Stomach (tissue), 9 donors: ENCODE measurements around the gene P2RX1. TPM values are rescaled to one million over a fixed set of nuclear protein-coding genes. Genes with fewer than 3 reads are reported as not detected.

Source experiments
- DNase-seq, 2 donors: peaks; one replicate each; pipeline versions ENCODE4 v3.0.0 to v3.0.0-alpha.2; 2013 to 2019
- H3K27ac ChIP-seq, 5 donors: fragments of 200-600 bp in 4 of 5; sonication (generic) in 4 of 5; one replicate each; pipeline ENCODE4 v1.5.1; 2013 to 2019; ENCODE audit warnings: mild to moderate bottlenecking in 1 of 5, moderate library complexity in 1 of 5
- H3K27me3 ChIP-seq, 3 donors: fragments of 200-600 bp; sonication (generic); one replicate each; pipeline ENCODE4 v1.5.1; 2017 to 2019; ENCODE audit warnings: mixed run types in 1 of 3
- H3K36me3 ChIP-seq, 4 donors: fragments of 200-600 bp; sonication (generic); 1 replicate in 3 of 4; 2 replicates in 1 of 4; pipeline ENCODE4 v1.5.1; 2016 to 2019
- H3K4me1 ChIP-seq, 4 donors: fragments of 200-600 bp; sonication (generic); one replicate each; pipeline ENCODE4 v1.5.1; 2016 to 2019
- H3K4me3 ChIP-seq, 4 donors: fragments of 200-600 bp; sonication (generic) in 3 of 4; one replicate each; pipeline ENCODE4 v1.5.1; 2016 to 2019; ENCODE audit warnings: mild to moderate bottlenecking in 1 of 4
- H3K9me3 ChIP-seq, 4 donors: fragments of 200-600 bp; sonication (generic); one replicate each; pipeline ENCODE4 v1.5.1; 2016 to 2019
- EP300 ChIP-seq: sonication (generic); formaldehyde crosslinking; IDR thresholded peaks from one replicate; pipeline ENCODE4 v1.6.1; 2017; ENCODE audit warnings: antibody characterized with exemption
- POLR2A ChIP-seq, 4 donors: fragments of 450-650 bp; IDR thresholded peaks; one replicate each; pipeline ENCODE4 v1.6.1; 2016; ENCODE audit warnings: antibody characterized with exemption in 4 of 4, control low read depth in 2 of 4, mild to moderate bottlenecking in 1 of 4, moderate library complexity in 1 of 4
- POLR2AphosphoS5 ChIP-seq, 3 donors: sonication (generic); formaldehyde crosslinking; IDR thresholded peaks; one replicate each; pipeline ENCODE4 v1.6.1; 2016; ENCODE audit warnings: antibody characterized with exemption in 3 of 3
- WGBS, 5 donors: extraction: QIAGEN DNeasy Blood & Tissue Kit in 3 of 5; methylation state at CpG; one replicate each; pipeline versions ENCODE4 v1.1.5 to v1.1.7; 2013 to 2018; 5-methylcytosine and 5-hydroxymethylcytosine counted together
- intact Hi-C: fragments of 100-400 bp; cut with DNase I; formaldehyde crosslinking; loops from one replicate; pipeline ENCODE4 v1.15.1; 2023; ENCODE audit warnings: low total_unique reads
- polyA plus RNA-seq, 3 donors: library from polyadenylated mRNA; stranded (reverse); fragments of 200-250 nt; gene quantifications; one replicate each; pipeline ENCODE4 v1.2.3, GENCODE V29; 2013
- total RNA-seq, 5 donors: library from RNA; depleted of rRNA; stranded (reverse); fragments of >200 nt; gene quantifications; one replicate each; pipeline versions ENCODE4 v1.1.0 to v1.2.3, GENCODE V29; 2014 to 2016
- TF ChIP-seq, protein P1 (sequence below), 7 experiments: fragments of 450-650 bp in 4 of 7; fragments of 200-600 bp in 3 of 7; sonication (generic) in 3 of 7; IDR thresholded peaks; one replicate each; pipeline ENCODE4 v1.5.1; 2016 to 2019; ENCODE audit warnings: antibody characterized with exemption in 7 of 7, control low read depth in 2 of 7, mild to moderate bottlenecking in 1 of 7
- donor health status: healthy with polysubstance abuse.
- donor health status: Bipolar disorder and iron deficiency.
- donor health status: healthy.

The P2RX1 gene
- total and polyA plus RNA-seq, 8 donors: 0.75 to 13.4 (median 3.0) TPM

GRCh38 chr17:3880983-3881382 is 35.3 kb downstream of the P2RX1 start:
- Histone ChIP-seq H3K27ac (no peak overlapping the region), H3K9me3 (no peaks in the 10 kb centered on the region), H3K36me3 (peaks cover 0 to 58% (median 48%) of the 10 kb centered on the region in 4 donors), H3K4me1 (peaks cover 0 to 8% (median 0%) of the 10 kb centered on the region in 4 donors), H3K27me3 (no peaks in the 10 kb centered on the region), H3K4me3 (no peak overlapping the region)
- TF ChIP-seq POLR2A (IDR thresholded peaks at IDR 0.05) (no peak), POLR2AphosphoS5 (IDR thresholded peaks at IDR 0.05) (no peak), EP300 (no peak)
- TF ChIP-seq, protein P1, sequence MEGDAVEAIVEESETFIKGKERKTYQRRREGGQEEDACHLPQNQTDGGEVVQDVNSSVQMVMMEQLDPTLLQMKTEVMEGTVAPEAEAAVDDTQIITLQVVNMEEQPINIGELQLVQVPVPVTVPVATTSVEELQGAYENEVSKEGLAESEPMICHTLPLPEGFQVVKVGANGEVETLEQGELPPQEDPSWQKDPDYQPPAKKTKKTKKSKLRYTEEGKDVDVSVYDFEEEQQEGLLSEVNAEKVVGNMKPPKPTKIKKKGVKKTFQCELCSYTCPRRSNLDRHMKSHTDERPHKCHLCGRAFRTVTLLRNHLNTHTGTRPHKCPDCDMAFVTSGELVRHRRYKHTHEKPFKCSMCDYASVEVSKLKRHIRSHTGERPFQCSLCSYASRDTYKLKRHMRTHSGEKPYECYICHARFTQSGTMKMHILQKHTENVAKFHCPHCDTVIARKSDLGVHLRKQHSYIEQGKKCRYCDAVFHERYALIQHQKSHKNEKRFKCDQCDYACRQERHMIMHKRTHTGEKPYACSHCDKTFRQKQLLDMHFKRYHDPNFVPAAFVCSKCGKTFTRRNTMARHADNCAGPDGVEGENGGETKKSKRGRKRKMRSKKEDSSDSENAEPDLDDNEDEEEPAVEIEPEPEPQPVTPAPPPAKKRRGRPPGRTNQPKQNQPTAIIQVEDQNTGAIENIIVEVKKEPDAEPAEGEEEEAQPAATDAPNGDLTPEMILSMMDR (IDR thresholded peaks at IDR 0.05): no peak
- intact Hi-C loops: no loop called here
- WGBS, 5 donors: 80 to 92% (median 89%) methylated on average over 7 of the region's 7 CpGs
- DNase-seq: no peak

- Histone ChIP-seq H3K27ac (peak overlapping the region in 1 of 5 donors; percentile 25), H3K36me3 (peaks cover 0 to 62% (median 51%) of the 10 kb centered on the region in 4 donors), H3K9me3 (no peaks in the 10 kb centered on the region), H3K4me1 (no peaks in the 10 kb centered on the region), H3K4me3 (no peak overlapping the region), H3K27me3 (no peaks in the 10 kb centered on the region)
- DNase-seq: no peak
- TF ChIP-seq EP300 (no peak), POLR2A (IDR thresholded peaks at IDR 0.05) (no peak), POLR2AphosphoS5 (IDR thresholded peaks at IDR 0.05) (no peak)
- TF ChIP-seq, protein P1 (IDR thresholded peaks at IDR 0.05): no peak
- 60 to 74% (median 69%) methylated on average over 24 to 25 of the region's 25 CpGs for WGBS, 5 donors
- intact Hi-C loops: no loop called here
Measured at GRCh38 chr17:3879591-3880417, 36.5 kb downstream of the P2RX1 start.

DNA sequence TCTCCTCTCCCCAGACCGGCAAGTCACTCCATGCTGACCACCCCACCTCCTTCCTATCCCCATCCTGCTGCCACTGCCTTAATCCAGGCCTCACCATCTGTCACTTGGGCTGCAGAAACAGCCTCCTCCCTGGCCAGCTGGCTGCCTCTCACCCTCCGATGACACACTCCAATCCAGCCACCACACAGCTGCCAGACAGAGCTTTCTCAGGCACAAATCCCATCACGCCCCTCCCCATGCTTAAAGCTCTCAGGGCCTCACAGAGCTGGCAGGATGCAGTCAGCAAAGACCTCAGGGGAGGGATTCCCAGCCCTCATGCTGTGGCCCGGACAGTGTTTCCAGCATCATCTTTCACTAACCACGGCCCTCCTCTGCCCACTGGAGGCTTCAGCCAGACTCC is 37.1 kb downstream of the P2RX1 start:
- Histone ChIP-seq H3K36me3 (peaks cover 0 to 58% (median 48%) of the 10 kb centered on the region in 4 donors), H3K27ac (peak overlapping the region in 1 of 5 donors; percentile 25)

GRCh38 chr17:3877220-3877619 is 39.0 kb downstream of the P2RX1 start:
- TF ChIP-seq POLR2AphosphoS5 (IDR thresholded peaks at IDR 0.05): no peak
- TF ChIP-seq POLR2A (IDR thresholded peaks at IDR 0.05): no peak
- TF ChIP-seq, protein P1 (IDR thresholded peaks at IDR 0.05): no peak
- no peak for TF ChIP-seq EP300
- Histone ChIP-seq H3K4me3 (no peak overlapping the region), H3K27ac (no peak overlapping the region), H3K9me3 (no peaks in the 10 kb centered on the region), H3K4me1 (no peaks in the 10 kb centered on the region), H3K27me3 (no peaks in the 10 kb centered on the region), H3K36me3 (peaks cover 3 to 65% (median 51%) of the 10 kb centered on the region in 4 donors)
- intact Hi-C loops: no loop called here
- 75 to 89% (median 78%) methylated on average over 8 of the region's 8 CpGs for WGBS, 5 donors
- no peak for DNase-seq

More for the DNA sequence above, 37.1 kb downstream of the P2RX1 start:
- Histone ChIP-seq H3K4me3 (no peak overlapping the region), H3K4me1 (no peaks in the 10 kb centered on the region), H3K27me3 (no peaks in the 10 kb centered on the region), H3K9me3 (no peaks in the 10 kb centered on the region)
- intact Hi-C loops: no loop called here
- 62 to 81% (median 70%) methylated on average over 5 of the region's 5 CpGs for WGBS, 5 donors
- peak in 1 of 2 donors; percentile 85 for DNase-seq
- TF ChIP-seq EP300 (no peak), POLR2AphosphoS5 (IDR thresholded peaks at IDR 0.05) (no peak), POLR2A (IDR thresholded peaks at IDR 0.05) (no peak)
- TF ChIP-seq, protein P1 (IDR thresholded peaks at IDR 0.05): no peak
